ENCODE data around the gene ACHE. TPM values are rescaled to one million over a fixed set of nuclear protein-coding genes. Genes with fewer than 3 reads are reported as not detected.
"Not testable (repeated sequence)": the region's sequence is repeated elsewhere in the genome, so short reads cannot be mapped to it uniquely, and the experiment has no call there.

The ACHE gene
- total and polyA plus RNA-seq, 2 of the 13 experiments (the other 11 are each of a cell fraction or from before 2014, with no cell fraction given), result 0.18 to 0.40 TPM

GRCh38 chr7:100942045-100942774 is 46.5 kb upstream of the ACHE start (continued):
- TF ChIP-seq GABPB1 (CRISPR knock-in tag; IDR thresholded peaks at IDR 0.05), result peak; percentile 20; the same call in 1 of the 2 replicates
- peak; percentile 29; the same call in 1 of the 2 replicates for TF ChIP-seq BCL6 (CRISPR knock-in tag; IDR thresholded peaks at IDR 0.05)
- TF ChIP-seq HMGA1 (CRISPR knock-in tag; conservative IDR thresholded peaks at IDR 0.05), result no peak
- TF ChIP-seq GATAD2A (CRISPR knock-in tag; IDR thresholded peaks at IDR 0.05), result peak; percentile 48
- TF ChIP-seq TFAP4 (IDR thresholded peaks at IDR 0.05; ENCODE audit: borderline replicate concordance, low read depth), result peak; percentile 14; the same call in 1 of the 2 replicates
- TF ChIP-seq SOX13 (IDR thresholded peaks at IDR 0.05), result no peak
- TF ChIP-seq SOX13 (CRISPR knock-in tag; conservative IDR thresholded peaks at IDR 0.05 in 1 of 2, IDR thresholded peaks at IDR 0.05 in 1 of 2), result peak in 1 of 2 experiments; percentile 76; a peak in 2 of 4 replicates
- peak; percentile 62; the same call in 1 of the 2 replicates for TF ChIP-seq ARID5B (CRISPR knock-in tag; IDR thresholded peaks at IDR 0.05)
- peak; percentile 81 for TF ChIP-seq CEBPB (IDR thresholded peaks at IDR 0.05; ENCODE audit: borderline replicate concordance, low read depth, low read length)
- no peak for TF ChIP-seq GATA4 (IDR thresholded peaks at IDR 0.05; ENCODE audit: borderline replicate concordance, low read depth)
- peak; percentile 67; the same call in 1 of the 2 replicates for TF ChIP-seq SOX5 (CRISPR knock-in tag; IDR thresholded peaks at IDR 0.05; ENCODE audit: borderline replicate concordance)
- TF ChIP-seq FOSL2 (CRISPR knock-in tag; IDR thresholded peaks at IDR 0.05), result peak; percentile 13; the same call in 1 of the 2 replicates

- H3K27ac ChIP-seq (ENCODE audit: extremely low read length, insufficient read depth, low read length); H3K27me3 ChIP-seq (ENCODE audit: control insufficient read depth in 1 of 2, insufficient read depth in 2 of 2, low read length in 2 of 2); H3K79me2 ChIP-seq (ENCODE audit: insufficient read depth, low read length); DNase-seq (ENCODE audit: low spot score); BruUV-seq (replicated peaks); H3K9me3 ChIP-seq (ENCODE audit: low read length); H3K36me3 ChIP-seq (replicated peaks in 1 of 2; ENCODE audit: control insufficient read depth in 1 of 2, insufficient read depth in 2 of 2, low read length in 2 of 2); ATAC-seq; H4K20me1 ChIP-seq (ENCODE audit: insufficient read depth, low read length); H3K9ac ChIP-seq (ENCODE audit: insufficient read depth, low read depth, low read length); FAIRE-seq; H3K4me1 ChIP-seq (ENCODE audit: insufficient read depth, low read length); CTCF ChIA-PET (ENCODE audit: low intra/inter-chr PET ratio, low total read pairs); POLR2A ChIA-PET; H3K4me3 ChIP-seq (replicated peaks in 1 of 3; ENCODE audit: insufficient read depth in 1 of 3, low read depth in 2 of 3, low read length in 3 of 3); in situ Hi-C loops (cut with HindIII; ENCODE audit: extremely low pct_ligation_motif_present, low pct_unique_long_range_greater_than_20kb); intact Hi-C loops (cut with micrococcal nuclease; ENCODE audit: unreplicated experiment); H3K4me2 ChIP-seq (ENCODE audit: low read depth, low read length); H2AFZ ChIP-seq (ENCODE audit: low read length): not testable (repeated sequence)
- WGBS (ENCODE audit: low lambda C conversion rate), result 52% methylated on average over 7 of the region's 7 CpGs
Measured at GRCh38 chr7:100936167-100936566, 40.5 kb upstream of the ACHE start.

GRCh38 chr7:100935381-100935780 is 39.7 kb upstream of the ACHE start:
- H3K9me3 ChIP-seq (ENCODE audit: low read length); H3K36me3 ChIP-seq (replicated peaks in 1 of 2; ENCODE audit: control insufficient read depth in 1 of 2, insufficient read depth in 2 of 2, low read length in 2 of 2); H4K20me1 ChIP-seq (ENCODE audit: insufficient read depth, low read length); ATAC-seq; H3K9ac ChIP-seq (ENCODE audit: insufficient read depth, low read depth, low read length); H3K4me1 ChIP-seq (ENCODE audit: insufficient read depth, low read length); FAIRE-seq; H2AFZ ChIP-seq (ENCODE audit: low read length); H3K27ac ChIP-seq (ENCODE audit: extremely low read length, insufficient read depth, low read length); DNase-seq (ENCODE audit: low spot score); POLR2A ChIA-PET; H3K4me2 ChIP-seq (ENCODE audit: low read depth, low read length); BruUV-seq (replicated peaks); in situ Hi-C loops (cut with HindIII; ENCODE audit: extremely low pct_ligation_motif_present, low pct_unique_long_range_greater_than_20kb); CTCF ChIA-PET (ENCODE audit: low intra/inter-chr PET ratio, low total read pairs); H3K27me3 ChIP-seq (ENCODE audit: control insufficient read depth in 1 of 2, insufficient read depth in 2 of 2, low read length in 2 of 2); H3K79me2 ChIP-seq (ENCODE audit: insufficient read depth, low read length); intact Hi-C loops (cut with micrococcal nuclease; ENCODE audit: unreplicated experiment); H3K4me3 ChIP-seq (replicated peaks in 1 of 3; ENCODE audit: insufficient read depth in 1 of 3, low read depth in 2 of 3, low read length in 3 of 3): not testable (repeated sequence)
- WGBS (ENCODE audit: low lambda C conversion rate), result 16% methylated on average over 2 of the region's 2 CpGs

Measured in HepG2 (cell line).